A549 (cell line): ENCODE results near the gene GSTO1.

Experiments
- ATOH8 ChIP-seq: fragments of 250-450 bp; sonication (Bioruptor Pico); IDR thresholded peaks from 2 replicates; pipeline ENCODE4 v1.5.0; 2020; ENCODE audit warnings: low read depth, mild to moderate bottlenecking, moderate library complexity
- CTCF ChIP-seq: fragments of >200 bp; sonication (Bioruptor Twin); formaldehyde crosslinking; IDR thresholded peaks from 3 replicates; pipeline ENCODE4 v1.5.1; 2016
- EP300 ChIP-seq, 2 experiments: fragments of >200 bp; sonication (Bioruptor Twin); formaldehyde crosslinking; IDR thresholded peaks; 2 replicates in 1 of 2; 3 replicates in 1 of 2; pipeline ENCODE4 v1.6.1; 2016 to 2017
- JUNB ChIP-seq: fragments of >200 bp; sonication (Bioruptor Twin); formaldehyde crosslinking; IDR thresholded peaks from 2 replicates; pipeline ENCODE4 v1.6.1; 2016
- KDM5A ChIP-seq: fragments of 200-600 bp; sonication (generic); IDR thresholded peaks from 2 replicates; pipeline ENCODE4 v1.6.1; 2016; ENCODE audit warnings: antibody characterized with exemption, mild to moderate bottlenecking
- MYC ChIP-seq: IDR thresholded peaks from 2 replicates; pipeline ENCODE4 v1.6.1; 2012; ENCODE audit warnings: mild to moderate bottlenecking, inconsistent platforms, low read length, improper control_type of control experiment, borderline replicate concordance
- PBX3 ChIP-seq: IDR thresholded peaks from 2 replicates; pipeline ENCODE4 v1.6.1; 2012
- POLR2A ChIP-seq: IDR thresholded peaks from 2 replicates; pipeline ENCODE4 v1.6.1; 2012; ENCODE audit warnings: mild to moderate bottlenecking, low read length
- RCOR1 ChIP-seq: fragments of 150-350 bp; IDR thresholded peaks from 2 replicates; pipeline ENCODE4 v1.6.1; 2014; ENCODE audit warnings: antibody characterized with exemption, low read length, low read depth
- REST ChIP-seq: fragments of 200-600 bp; sonication (generic); IDR thresholded peaks from 2 replicates; pipeline ENCODE4 v1.6.1; 2016; ENCODE audit warnings: antibody characterized with exemption, mild to moderate bottlenecking, moderate library complexity
- SMC3 ChIP-seq: fragments of >200 bp; sonication (Bioruptor Twin); formaldehyde crosslinking; IDR thresholded peaks from 3 replicates; pipeline ENCODE4 v1.6.1; 2018; ENCODE audit warnings: inconsistent platforms

- TF ChIP-seq POLR2A = no peak
- TF ChIP-seq CTCF = no peak
- TF ChIP-seq JUNB = no peak
- no peak for TF ChIP-seq PBX3
- no peak for TF ChIP-seq KDM5A
- TF ChIP-seq EP300 (IDR thresholded peaks at IDR 0.05) = no peak
- TF ChIP-seq SMC3 = no peak
- no peak for TF ChIP-seq REST
- TF ChIP-seq RCOR1 = no peak
- no peak for TF ChIP-seq ATOH8 (CRISPR knock-in tag)
- TF ChIP-seq MYC = no peak
These were observed 7.4 kb downstream of the GSTO1 start for GRCh38 chr10:104262055-104262454.
